GM18951 (cell line): ENCODE measurements around the gene TEK.
"Not testable (repeated sequence)": the region's sequence is repeated elsewhere in the genome, so short reads cannot be mapped to it uniquely, and the experiment has no call there.

Source experiments
- POLR2A ChIP-seq: IDR thresholded peaks from 4 replicates; pipeline ENCODE4 v1.6.1; 2011; ENCODE audit warnings: mild to moderate bottlenecking; ENCODE audit not compliant: insufficient read length, insufficient read depth; ENCODE audit errors: extremely low read depth
- in situ Hi-C: fragments of 300-500 bp; cut with MboI; formaldehyde crosslinking; loops from one replicate; pipeline ENCODE4 v1.12.0; 2022; ENCODE audit warnings: low sequenced_read_pairs, mixed read lengths, inconsistent platforms; ENCODE audit not compliant: unreplicated experiment

The TEK gene

DNA sequence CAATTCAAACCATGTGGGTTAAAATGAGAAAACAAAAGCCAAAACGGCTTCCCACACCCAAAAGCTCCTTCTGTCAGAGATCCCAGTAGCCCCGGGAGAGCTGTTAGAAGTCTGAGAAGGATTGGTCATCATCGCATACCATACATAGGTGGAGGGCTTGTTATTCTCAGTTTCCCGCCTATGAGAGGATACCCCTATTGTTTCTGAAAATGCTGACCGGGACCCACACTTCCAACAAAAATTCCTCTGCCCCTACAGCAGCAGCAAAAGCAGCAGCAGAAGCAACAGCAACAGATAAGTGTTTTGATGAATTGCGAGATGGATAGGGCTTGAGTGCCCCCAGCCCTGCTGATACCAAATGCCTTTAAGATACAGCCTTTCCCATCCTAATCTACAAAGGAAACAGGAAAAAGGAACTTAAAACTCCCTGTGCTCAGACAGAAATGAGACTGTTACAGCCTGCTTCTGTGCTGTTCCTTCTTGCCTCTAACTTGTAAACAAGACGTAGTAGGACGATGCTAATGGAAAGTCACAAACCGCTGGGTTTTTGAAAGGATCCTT is at the start of gene TEK:
Gene TEK, plus strand, starts transcription at position 245 of the 561 bp plus-strand sequence. CDS start 366 bp downstream, outside the sequence.
- in situ Hi-C loops = no loop called here
- TF ChIP-seq POLR2A = no peak

DNA sequence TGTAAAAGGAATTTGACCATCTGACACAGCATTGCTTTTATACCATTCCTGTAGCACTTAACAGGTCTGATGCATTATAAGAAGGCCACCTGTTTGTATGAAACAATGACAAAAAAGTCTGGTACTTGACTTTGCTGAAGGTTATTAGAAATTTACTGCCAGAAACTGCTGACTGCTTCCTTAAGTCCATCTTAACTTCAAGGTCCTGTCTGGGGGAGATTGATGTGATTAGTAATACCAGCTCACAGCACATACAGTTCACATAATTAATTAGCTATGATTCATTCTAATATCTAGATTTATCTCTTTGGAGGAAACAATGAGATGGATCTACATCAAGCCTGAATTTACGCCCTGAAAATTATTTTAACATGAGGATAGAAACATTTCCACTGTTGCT is 49.6 kb upstream of the TEK start:
- no peak for TF ChIP-seq POLR2A
- in situ Hi-C loops = no loop called here

DNA sequence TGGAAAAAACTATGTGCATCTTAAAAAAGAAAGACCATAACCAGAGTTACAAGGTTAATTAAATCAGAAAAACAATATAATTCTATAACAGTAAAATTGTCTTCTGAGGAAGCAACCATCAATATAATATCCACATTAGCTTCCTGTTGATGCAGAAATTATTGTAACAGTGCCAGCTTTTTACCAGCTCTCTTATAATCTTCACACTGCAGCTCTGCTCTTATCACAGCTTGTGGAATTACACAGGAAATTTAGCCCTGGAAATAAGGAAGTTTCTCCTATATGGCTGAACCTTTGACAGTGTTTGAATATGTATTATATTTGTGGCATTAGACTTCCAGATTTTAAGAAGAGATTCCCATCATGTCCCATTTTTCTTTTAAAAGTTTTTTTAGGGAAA is 49.1 kb upstream of the TEK start:
- in situ Hi-C loops = no loop called here
- TF ChIP-seq POLR2A = no peak

DNA sequence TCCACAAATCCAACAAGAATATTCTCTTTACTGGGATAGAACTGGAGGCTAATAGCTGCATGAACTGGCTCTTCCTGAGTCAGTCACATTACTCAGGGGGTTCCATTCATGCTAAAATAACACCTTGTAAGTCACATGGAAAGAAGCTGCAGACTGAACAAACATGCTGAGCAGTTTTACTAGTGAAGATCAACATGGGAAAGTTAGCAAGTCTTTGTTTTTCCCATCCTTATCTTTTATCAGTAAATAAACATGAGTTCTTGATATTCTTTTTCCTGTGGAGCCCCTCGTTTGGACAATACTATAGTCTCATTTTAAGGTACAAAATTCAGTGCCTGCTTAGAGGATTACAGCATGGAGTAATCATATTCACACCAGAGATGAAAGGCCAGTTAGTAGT is 43.7 kb upstream of the TEK start:
- in situ Hi-C loops = no loop called here
- TF ChIP-seq POLR2A = no peak

DNA sequence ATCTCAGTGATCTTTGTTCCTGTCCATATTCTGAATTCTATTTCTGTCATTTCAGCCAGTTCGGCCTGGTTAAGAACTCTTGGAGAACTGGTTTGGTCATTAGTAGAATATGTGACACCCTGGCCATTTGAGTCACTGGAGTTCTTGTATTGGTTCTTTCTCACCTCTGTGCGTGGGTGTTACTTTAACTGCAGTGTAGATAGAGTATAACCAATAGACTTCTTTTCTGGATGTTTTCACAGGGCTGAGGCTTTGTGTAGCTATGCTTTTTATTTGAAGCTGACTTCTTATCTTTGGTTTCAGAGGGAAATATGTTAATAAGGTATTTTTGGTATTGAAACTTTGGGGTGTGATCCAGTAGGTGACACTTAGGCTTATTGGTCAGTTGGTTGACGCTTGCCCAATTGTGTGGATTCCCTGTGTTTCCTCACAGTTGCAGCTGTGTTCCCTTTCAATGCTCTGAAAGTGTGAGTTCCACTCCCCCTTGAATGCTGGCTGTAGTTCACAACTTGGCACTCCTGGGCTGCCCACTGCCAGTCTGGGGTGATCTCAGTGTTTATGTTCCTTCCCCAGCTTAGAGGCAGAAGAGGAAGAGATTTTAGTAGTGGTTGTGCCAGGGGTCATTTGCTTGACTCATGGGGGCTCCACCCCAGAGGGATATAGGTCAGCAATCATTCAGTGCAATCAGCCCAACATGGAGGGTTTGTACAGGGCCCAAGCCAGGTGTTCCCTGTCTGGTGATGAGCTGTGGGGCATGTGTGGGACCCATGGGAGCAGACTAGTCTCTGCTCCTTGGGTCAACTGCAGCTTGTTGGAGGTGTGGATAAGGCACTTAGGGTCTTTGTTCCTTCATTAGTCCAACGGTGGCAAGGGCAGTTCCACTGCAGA is 34.9 kb upstream of the TEK start:
- no peak for TF ChIP-seq POLR2A
- in situ Hi-C loops = no loop called here

DNA sequence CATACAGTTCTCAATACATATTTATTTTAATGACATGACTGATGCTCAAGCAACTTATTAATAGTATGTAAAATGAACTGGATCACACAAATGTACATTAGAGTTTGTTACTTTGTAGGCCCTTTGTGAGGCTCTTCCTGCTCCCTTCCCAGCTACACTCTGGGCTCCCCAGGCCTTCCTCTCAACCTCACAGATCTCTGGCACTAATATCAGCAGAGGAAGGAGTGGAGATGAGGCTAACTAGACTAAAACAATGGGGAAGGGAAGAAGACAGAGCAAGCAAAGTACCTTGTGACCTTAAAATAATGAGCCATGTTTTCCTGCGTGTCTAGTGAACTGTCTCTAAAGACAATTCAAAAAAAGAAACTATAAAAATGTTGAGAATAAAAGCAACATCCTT is 30.3 kb upstream of the TEK start:
- TF ChIP-seq POLR2A = no peak
- in situ Hi-C loops = no loop called here

DNA sequence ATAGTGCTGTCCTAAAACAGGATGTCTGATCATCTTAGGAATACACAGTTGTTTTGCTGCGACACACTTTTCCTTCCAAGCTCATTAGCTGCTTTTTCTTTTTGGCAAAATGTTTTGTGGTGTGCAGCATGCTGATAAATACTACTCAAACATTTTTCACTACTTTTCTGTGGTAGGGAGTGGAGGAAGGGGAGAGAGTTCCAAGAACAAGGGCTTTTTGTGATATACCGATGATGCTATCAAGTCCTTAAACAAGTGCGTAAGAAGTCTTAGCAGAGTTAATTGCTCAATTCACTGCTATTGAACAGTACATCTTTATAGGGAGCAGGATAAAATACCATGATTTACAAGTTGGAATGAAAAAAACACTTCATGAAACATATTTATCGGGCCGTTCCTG is 23.6 kb upstream of the TEK start:
- in situ Hi-C loops = no loop called here
- no peak for TF ChIP-seq POLR2A

DNA sequence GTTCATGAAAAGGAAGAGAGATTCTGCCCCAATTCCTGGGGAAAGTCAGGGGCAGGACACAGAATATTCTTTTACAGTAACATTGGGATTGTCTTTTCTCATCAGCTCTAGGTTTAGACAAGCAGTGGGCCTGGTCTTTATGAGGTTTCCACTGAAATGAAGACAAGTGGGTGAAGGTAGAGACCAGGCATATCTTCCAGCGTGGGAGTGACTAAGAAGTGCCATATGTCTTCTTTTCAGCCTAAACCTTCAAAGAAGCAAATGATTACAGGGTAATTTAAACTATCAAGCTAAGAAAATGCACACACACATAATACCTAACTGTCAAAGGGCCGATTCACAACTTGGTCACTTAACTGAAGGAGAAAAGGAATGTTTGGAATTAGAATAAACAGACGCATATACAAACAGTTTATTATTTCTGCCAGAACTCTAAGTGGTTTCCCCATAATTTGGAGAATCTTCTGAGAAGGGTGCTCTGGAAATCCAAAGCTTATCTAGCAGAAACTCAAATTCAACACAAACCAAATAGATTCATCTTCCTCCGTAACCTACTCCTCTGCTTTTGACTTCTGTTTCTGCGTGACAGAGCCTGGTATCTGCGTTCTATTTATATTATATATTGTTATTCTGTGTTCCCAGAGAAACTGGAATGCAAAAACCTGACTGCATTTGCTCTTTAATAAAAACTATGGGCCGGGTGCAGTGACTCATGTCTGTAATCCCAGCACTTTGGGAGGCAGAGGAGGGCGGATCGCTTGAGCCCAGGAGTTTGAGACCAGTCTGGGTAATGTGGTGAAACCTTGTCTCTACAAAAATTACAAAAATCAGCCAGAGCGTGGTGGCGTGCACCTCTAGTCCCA is 22.0 kb upstream of the TEK start:
- no peak for TF ChIP-seq POLR2A
- in situ Hi-C loops = no loop called here

DNA sequence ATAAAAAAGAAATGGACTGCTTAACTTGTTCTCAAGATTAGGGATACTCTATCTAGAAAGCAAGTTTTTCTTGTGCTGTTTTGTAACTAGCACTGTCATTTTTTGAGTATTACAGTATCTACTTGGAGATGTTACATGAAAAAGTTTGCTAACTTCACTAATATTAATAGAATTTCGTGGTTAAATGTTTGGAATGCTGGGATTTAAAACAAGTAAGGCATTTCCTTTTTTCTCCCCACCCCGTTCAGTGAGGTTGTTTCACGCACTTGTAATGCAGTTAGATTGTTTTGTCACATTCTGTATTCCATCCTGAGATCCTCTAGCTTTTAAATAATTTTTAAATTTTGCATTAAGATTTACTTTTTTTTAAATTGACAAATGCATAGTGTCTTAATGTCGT is 20.0 kb upstream of the TEK start:
- in situ Hi-C loops = no loop called here
- TF ChIP-seq POLR2A = no peak

DNA sequence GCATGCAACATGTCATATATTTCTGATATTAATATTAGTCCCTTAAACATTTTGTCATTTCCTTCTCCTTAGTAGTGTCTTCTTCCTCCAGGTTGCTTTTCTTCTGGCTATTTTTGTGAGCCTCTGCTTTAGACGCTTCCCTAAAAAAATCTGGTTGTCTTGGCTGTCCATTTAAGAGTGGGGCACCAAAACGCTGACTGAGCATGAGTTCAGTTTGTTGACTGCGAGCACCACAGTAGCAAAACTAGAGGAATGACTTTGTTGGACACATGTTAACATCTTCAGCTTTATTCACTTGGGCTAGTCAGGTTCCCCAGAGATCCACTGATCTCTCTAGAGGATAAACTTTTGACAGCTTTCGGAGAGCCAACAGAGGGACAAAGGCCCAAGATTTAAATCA is 19.3 kb upstream of the TEK start:
- in situ Hi-C loops = no loop called here

DNA sequence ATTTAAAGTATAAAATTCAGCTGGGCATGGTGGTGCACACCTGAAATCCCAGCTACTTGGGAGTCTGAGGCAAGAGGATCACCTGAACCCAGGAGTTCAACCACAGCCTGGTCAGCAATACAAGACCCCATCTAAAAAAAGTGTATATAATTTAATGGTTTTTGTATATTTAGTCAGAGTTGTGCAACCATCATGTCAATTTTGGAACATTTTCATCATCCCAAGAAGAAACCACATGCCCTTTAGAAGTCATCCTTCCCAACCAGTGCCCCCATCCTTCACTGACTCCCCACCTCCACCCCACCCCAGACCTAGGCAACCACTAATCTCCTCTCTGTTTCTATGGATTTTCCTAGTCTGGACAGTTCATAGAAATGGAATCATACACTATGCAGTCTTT is 18.8 kb upstream of the TEK start:
- no peak for TF ChIP-seq POLR2A
- in situ Hi-C loops = no loop called here

More for the DNA sequence above, 19.3 kb upstream of the TEK start:
- no peak for TF ChIP-seq POLR2A

DNA sequence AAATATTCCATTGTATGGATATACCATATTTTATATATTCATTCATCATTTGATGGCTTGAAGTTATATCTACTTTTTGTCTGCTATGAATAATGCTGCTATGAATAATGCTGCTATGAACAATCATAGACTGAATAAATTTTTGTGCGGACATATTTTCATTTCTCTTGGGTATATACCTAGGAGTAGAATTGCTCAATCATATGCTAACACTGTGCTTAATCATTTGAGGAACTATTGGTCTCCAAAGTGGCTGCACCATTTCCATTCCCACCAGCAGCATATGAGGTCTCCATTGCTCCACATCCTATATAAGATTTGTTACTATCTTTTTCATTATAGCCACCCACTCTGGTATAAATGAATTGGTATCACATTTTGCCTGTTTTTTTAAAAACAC is 18.3 kb upstream of the TEK start:
- TF ChIP-seq POLR2A = no peak
- in situ Hi-C loops = no loop called here

DNA sequence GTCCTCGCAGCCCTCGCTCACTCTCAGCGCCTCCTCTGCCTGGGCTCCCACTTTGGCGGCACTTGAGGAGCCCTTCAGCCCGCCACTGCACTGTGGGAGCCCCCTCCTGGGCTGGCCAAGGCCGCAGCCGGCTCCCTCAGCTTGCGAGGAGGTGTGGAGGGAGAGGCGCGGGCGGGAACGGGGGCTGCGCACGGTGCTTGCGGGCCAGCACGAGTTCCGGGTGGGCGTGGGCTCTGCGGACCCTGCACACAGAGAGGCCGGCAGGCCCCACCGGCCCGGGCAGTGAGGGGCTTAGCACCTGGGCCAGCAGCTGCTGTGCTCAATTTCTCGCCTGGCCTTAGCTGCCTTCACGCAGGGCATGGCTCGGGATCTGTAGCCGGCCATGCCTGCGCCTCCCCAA is 16.5 kb upstream of the TEK start:
- in situ Hi-C loops = not testable (repeated sequence)

DNA sequence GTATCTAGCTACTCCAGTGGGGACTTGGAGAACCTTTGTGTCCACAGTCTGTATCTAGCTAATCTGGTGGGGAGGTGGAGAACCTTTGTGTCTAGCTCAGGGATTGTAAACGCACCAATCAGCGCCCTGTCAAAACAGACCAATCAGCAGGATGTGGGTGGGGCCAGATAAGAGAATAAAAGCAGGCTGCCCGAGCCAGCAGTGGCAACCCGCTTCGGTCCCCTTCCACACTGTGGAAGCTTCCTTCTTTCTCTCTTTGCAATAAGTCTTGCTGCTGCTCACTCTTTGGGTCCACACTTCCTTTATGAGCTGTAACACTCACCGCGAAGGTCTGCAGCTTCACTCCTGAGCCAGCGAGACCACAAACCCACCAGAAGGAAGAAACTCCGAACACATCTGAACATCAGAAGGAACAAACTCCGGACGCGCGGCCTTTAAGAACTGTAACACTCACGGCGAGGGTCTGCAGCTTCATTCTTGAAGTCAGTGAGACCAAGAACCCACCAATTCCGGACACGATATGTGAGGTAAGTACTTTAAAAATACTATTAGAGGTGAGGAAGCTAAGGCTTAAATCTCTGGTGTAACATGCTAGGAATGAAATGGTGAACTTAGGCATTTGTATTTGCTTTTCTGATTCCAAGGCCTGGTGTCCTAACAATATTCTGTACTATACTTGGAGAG is 15.5 kb upstream of the TEK start:
- in situ Hi-C loops = not testable (repeated sequence)
